WTC11 (cell line): ENCODE results near the gene AGAP1. TPM values are rescaled to one million over a fixed set of nuclear protein-coding genes. Genes with fewer than 3 reads are reported as not detected.
A peak's percentile ranks its signal among the peaks of the same experiment; 100 is the strongest.

Experiments
- ATAC-seq: fragments of 200-7000 bp; cut with Tn5 transposase; 2 replicates; pipeline ENCODE4 v1.10.0; 2021; ENCODE audit warnings: mild to moderate bottlenecking, moderate library complexity
- CTCF ChIA-PET: fragments of 300-600 bp; sonication (Branson Sonifier 250); formaldehyde crosslinking; loops from one replicate; lab custom pipeline; 2021; ENCODE audit warnings: antibody characterized with exemption; lab: Charles Lee
- POLR2A ChIA-PET: fragments of 350-600 bp; sonication (Branson Sonifier 250); formaldehyde crosslinking; loops from one replicate; lab custom pipeline; 2021; ENCODE audit warnings: antibody characterized with exemption; lab: Charles Lee
- DNase-seq: peaks from one replicate; pipeline ENCODE4 v3.0.0; 2021; ENCODE audit warnings: low spot score
- H3K27ac Mint-ChIP-seq: 2 replicates; pipeline ENCODE4 v1.8.0; 2021; ENCODE audit warnings: mixed read lengths
- H3K27me3 Mint-ChIP-seq: 2 replicates; pipeline ENCODE4 v1.8.0; 2021; ENCODE audit warnings: low read depth, mild to moderate bottlenecking, moderate library complexity, mixed read lengths
- H3K36me3 Mint-ChIP-seq: 2 replicates; pipeline ENCODE4 v1.8.0; 2021; ENCODE audit warnings: mixed read lengths
- H3K4me1 Mint-ChIP-seq: 2 replicates; pipeline ENCODE4 v1.8.0; 2022; ENCODE audit warnings: mixed read lengths
- H3K4me3 Mint-ChIP-seq: 2 replicates; pipeline ENCODE4 v1.8.0; 2021; ENCODE audit warnings: mild to moderate bottlenecking, moderate library complexity, mixed read lengths
- H3K9me3 Mint-ChIP-seq: 2 replicates; pipeline ENCODE4 v1.8.0; 2021; ENCODE audit warnings: mixed read lengths
- CBFB ChIP-seq: sonication (generic); formaldehyde crosslinking; IDR thresholded peaks from 2 replicates; pipeline ENCODE4 v1.8.1; 2022; ENCODE audit warnings: mild to moderate bottlenecking, low read depth, missing genetic modification reagents
- CREB1 ChIP-seq: sonication (generic); formaldehyde crosslinking; IDR thresholded peaks from 2 replicates; pipeline ENCODE4 v1.8.0; 2023; ENCODE audit warnings: mild to moderate bottlenecking, missing genetic modification reagents
- ETV6 ChIP-seq: sonication (generic); formaldehyde crosslinking; IDR thresholded peaks from 2 replicates; pipeline ENCODE4 v1.8.1; 2022; ENCODE audit warnings: mild to moderate bottlenecking, missing genetic modification reagents
- FOXK1 ChIP-seq: sonication (generic); formaldehyde crosslinking; IDR thresholded peaks from 2 replicates; pipeline ENCODE4 v1.8.0; 2022; ENCODE audit warnings: mild to moderate bottlenecking, moderate library complexity, missing genetic modification reagents
- JAZF1 ChIP-seq: fragments of 250-450 bp; sonication (Bioruptor Pico); IDR thresholded peaks from 2 replicates; pipeline ENCODE4 v1.9.0; 2021; ENCODE audit warnings: moderate library complexity, mild to moderate bottlenecking, inconsistent platforms
- RELA ChIP-seq: sonication (generic); formaldehyde crosslinking; IDR thresholded peaks from 2 replicates; pipeline ENCODE4 v1.8.1; 2022; ENCODE audit warnings: missing genetic modification reagents, mild to moderate bottlenecking, borderline replicate concordance
- SOX15 ChIP-seq: fragments of 250-450 bp; sonication (Bioruptor Pico); IDR thresholded peaks from 2 replicates; pipeline ENCODE4 v1.9.0; 2021; ENCODE audit warnings: mild to moderate bottlenecking
- TEAD4 ChIP-seq: sonication (generic); formaldehyde crosslinking; IDR thresholded peaks from 2 replicates; pipeline ENCODE4 v1.8.0; 2022; ENCODE audit warnings: mild to moderate bottlenecking, missing genetic modification reagents
- TP53 ChIP-seq: sonication (generic); formaldehyde crosslinking; IDR thresholded peaks from 2 replicates; pipeline ENCODE4 v1.8.1; 2023; ENCODE audit warnings: mild to moderate bottlenecking, missing genetic modification reagents
- ZNF138 ChIP-seq: sonication (generic); formaldehyde crosslinking; conservative IDR thresholded peaks from 2 replicates; pipeline ENCODE4 v1.8.1; 2022; ENCODE audit warnings: mild to moderate bottlenecking, moderate library complexity, missing genetic modification reagents
- ZNF317 ChIP-seq: sonication (generic); formaldehyde crosslinking; IDR thresholded peaks from 2 replicates; pipeline ENCODE4 v1.8.1; 2023; ENCODE audit warnings: low read depth, mild to moderate bottlenecking, moderate library complexity, missing genetic modification reagents, borderline replicate concordance
- ZNF396 ChIP-seq: fragments of 250-450 bp; sonication (Bioruptor Pico); IDR thresholded peaks from 2 replicates; pipeline ENCODE4 v1.8.0; 2021; ENCODE audit warnings: mild to moderate bottlenecking, moderate library complexity, borderline replicate concordance
- total RNA-seq: library from RNA; stranded (reverse); gene quantifications from 3 replicates; pipeline ENCODE4 v1.2.3, GENCODE V29; 2021
- TF ChIP-seq, protein P1 (sequence below): sonication (generic); formaldehyde crosslinking; IDR thresholded peaks from 2 replicates; pipeline ENCODE4 v1.8.1; 2022; ENCODE audit warnings: mild to moderate bottlenecking, missing genetic modification reagents, moderate library complexity, borderline replicate concordance
- TF ChIP-seq, protein P2 (sequence below): fragments of 250-450 bp; sonication (Bioruptor Pico); conservative IDR thresholded peaks from 2 replicates; pipeline ENCODE4 v1.9.0; 2021; ENCODE audit warnings: mild to moderate bottlenecking
- TF ChIP-seq, protein P3 (sequence below): fragments of 250-450 bp; sonication (Bioruptor Pico); IDR thresholded peaks from 2 replicates; pipeline ENCODE4 v1.9.0; 2021; ENCODE audit warnings: mild to moderate bottlenecking
- TF ChIP-seq, protein P4 (sequence below): sonication (generic); formaldehyde crosslinking; IDR thresholded peaks from 2 replicates; pipeline ENCODE4 v1.8.1; 2022; ENCODE audit warnings: low read depth, missing genetic modification reagents, borderline replicate concordance

Gene AGAP1
- total RNA-seq, 1 experiment from 2014 or later, result 49.3 TPM

DNA sequence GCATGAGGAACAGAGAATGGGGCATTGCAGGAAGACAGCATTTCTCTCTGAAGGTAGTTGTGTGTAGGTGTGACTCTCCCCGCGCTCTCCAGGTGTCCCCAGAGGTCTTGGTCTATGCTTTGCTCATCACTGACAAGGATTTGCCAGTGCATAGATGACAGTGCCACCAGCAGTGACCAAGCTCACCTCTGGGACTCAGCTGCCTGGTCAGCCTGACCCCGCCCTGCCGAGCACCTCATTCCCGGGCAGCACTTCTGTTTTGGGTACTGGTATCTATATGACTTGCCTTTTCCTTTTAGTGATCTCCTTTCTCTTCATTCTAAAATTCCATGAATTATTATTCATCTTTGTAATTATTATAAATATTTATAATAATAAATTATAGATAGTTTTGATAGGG is 615.2 kb downstream of the AGAP1 start:
- peak overlapping the region; percentile 24; the same call in 1 of the 2 replicates for H3K27ac Mint-ChIP-seq
- ChIA-PET POLR2A (no interaction called here), CTCF (interaction anchor here (1.0 kb wide), 1 partner anchor 14 kb away, joined by 3 read pairs; no protein-coding TSS in a partner anchor)
- H3K9me3 Mint-ChIP-seq, result peaks cover 5% of the 10 kb centered on the region; the same call in 1 of the 2 replicates
- no peaks in the 10 kb centered on the region for H3K36me3 Mint-ChIP-seq
- DNase-seq (no peak), ATAC-seq (no peak)
- H3K4me1 Mint-ChIP-seq, result peaks cover 37% of the 10 kb centered on the region
- TF ChIP-seq CBFB (CRISPR knock-in tag) (no peak), ZNF317 (CRISPR knock-in tag) (no peak), FOXK1 (CRISPR knock-in tag) (no peak), SOX15 (CRISPR knock-in tag) (no peak), RELA (no peak), ZNF396 (no peak), CREB1 (CRISPR knock-in tag) (no peak), ZNF138 (CRISPR knock-in tag) (no peak)
- TF ChIP-seq, protein P1, sequence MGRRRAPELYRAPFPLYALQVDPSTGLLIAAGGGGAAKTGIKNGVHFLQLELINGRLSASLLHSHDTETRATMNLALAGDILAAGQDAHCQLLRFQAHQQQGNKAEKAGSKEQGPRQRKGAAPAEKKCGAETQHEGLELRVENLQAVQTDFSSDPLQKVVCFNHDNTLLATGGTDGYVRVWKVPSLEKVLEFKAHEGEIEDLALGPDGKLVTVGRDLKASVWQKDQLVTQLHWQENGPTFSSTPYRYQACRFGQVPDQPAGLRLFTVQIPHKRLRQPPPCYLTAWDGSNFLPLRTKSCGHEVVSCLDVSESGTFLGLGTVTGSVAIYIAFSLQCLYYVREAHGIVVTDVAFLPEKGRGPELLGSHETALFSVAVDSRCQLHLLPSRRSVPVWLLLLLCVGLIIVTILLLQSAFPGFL (CRISPR knock-in tag), result no peak
- TF ChIP-seq, protein P2, sequence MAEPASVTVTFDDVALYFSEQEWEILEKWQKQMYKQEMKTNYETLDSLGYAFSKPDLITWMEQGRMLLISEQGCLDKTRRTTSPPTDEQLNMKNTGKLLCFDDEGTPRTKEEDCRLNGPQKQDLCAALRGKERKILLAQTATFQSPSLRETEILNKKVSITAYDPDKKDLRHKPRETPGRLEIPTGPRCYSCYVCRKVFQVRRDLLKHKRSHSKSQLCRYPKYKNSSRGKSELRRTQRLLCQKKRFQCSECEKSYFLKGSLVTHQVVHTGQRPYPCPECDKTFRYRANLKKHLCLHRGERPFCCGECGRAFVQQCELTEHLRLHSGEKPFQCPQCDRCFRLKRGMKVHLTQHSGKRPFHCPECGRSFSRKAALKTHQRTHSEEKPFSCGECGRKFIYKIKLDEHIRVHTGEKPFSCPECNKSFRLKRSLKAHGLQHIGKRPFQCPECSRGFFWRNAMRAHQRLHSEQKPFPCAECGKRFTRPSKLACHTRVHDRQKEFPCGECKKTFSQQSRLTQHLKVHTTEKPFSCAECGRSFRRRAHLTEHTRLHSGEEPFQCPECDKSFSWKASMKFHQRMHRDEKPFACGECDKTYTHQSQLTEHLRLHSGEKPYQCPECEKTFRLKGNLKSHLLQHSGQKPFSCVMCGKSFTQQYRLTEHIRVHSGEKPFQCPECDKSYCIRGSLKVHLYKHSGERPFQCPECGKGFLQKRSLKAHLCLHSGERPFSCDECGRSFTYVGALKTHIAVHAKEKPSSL (CRISPR knock-in tag), result no peak
- H3K4me3 Mint-ChIP-seq, result no peak overlapping the region
- H3K27me3 Mint-ChIP-seq, result no peaks in the 10 kb centered on the region

DNA sequence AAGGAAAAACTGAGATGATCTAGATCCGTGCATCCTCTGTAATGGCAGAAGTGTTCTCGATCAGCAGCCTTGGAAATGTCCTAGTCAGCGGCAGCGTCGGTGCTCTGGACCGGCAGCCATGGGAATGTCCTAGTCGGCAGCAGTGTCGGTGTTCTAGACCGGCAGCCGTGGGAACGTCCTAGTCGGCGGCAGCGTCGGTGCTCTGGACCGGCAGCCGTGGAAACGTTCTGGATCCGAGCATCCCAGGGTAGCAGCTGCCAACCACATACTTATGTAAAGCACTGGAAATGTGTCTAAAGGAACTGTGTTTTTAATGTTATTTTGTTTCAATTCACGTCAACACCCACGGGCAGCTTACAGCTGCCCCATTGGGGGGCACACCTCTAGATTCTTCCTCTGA is 615.6 kb downstream of the AGAP1 start:
- no peak overlapping the region for H3K4me3 Mint-ChIP-seq
- TF ChIP-seq, protein P3, sequence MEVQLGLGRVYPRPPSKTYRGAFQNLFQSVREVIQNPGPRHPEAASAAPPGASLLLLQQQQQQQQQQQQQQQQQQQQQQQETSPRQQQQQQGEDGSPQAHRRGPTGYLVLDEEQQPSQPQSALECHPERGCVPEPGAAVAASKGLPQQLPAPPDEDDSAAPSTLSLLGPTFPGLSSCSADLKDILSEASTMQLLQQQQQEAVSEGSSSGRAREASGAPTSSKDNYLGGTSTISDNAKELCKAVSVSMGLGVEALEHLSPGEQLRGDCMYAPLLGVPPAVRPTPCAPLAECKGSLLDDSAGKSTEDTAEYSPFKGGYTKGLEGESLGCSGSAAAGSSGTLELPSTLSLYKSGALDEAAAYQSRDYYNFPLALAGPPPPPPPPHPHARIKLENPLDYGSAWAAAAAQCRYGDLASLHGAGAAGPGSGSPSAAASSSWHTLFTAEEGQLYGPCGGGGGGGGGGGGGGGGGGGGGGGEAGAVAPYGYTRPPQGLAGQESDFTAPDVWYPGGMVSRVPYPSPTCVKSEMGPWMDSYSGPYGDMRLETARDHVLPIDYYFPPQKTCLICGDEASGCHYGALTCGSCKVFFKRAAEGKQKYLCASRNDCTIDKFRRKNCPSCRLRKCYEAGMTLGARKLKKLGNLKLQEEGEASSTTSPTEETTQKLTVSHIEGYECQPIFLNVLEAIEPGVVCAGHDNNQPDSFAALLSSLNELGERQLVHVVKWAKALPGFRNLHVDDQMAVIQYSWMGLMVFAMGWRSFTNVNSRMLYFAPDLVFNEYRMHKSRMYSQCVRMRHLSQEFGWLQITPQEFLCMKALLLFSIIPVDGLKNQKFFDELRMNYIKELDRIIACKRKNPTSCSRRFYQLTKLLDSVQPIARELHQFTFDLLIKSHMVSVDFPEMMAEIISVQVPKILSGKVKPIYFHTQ (CRISPR knock-in tag), result no peak
- TF ChIP-seq TP53 (no peak), ETV6 (CRISPR knock-in tag) (no peak), JAZF1 (CRISPR knock-in tag) (no peak), TEAD4 (CRISPR knock-in tag) (no peak)
- TF ChIP-seq, protein P4, sequence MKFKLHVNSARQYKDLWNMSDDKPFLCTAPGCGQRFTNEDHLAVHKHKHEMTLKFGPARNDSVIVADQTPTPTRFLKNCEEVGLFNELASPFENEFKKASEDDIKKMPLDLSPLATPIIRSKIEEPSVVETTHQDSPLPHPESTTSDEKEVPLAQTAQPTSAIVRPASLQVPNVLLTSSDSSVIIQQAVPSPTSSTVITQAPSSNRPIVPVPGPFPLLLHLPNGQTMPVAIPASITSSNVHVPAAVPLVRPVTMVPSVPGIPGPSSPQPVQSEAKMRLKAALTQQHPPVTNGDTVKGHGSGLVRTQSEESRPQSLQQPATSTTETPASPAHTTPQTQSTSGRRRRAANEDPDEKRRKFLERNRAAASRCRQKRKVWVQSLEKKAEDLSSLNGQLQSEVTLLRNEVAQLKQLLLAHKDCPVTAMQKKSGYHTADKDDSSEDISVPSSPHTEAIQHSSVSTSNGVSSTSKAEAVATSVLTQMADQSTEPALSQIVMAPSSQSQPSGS (CRISPR knock-in tag), result no peak
- CTCF ChIA-PET, result interaction anchor here (1.0 kb wide), 1 partner anchor 14 kb away, joined by 3 read pairs; no protein-coding TSS in a partner anchor
- peaks cover 37% of the 10 kb centered on the region for H3K4me1 Mint-ChIP-seq
- H3K36me3 Mint-ChIP-seq, result no peaks in the 10 kb centered on the region
- no peak overlapping the region for H3K27ac Mint-ChIP-seq
- DNase-seq (no peak), ATAC-seq (no peak)
- peaks cover 5% of the 10 kb centered on the region; the same call in 1 of the 2 replicates for H3K9me3 Mint-ChIP-seq
- no peaks in the 10 kb centered on the region for H3K27me3 Mint-ChIP-seq
- POLR2A ChIA-PET, result no interaction called here
